ENCODE measurements around the gene BBS10.

DNA sequence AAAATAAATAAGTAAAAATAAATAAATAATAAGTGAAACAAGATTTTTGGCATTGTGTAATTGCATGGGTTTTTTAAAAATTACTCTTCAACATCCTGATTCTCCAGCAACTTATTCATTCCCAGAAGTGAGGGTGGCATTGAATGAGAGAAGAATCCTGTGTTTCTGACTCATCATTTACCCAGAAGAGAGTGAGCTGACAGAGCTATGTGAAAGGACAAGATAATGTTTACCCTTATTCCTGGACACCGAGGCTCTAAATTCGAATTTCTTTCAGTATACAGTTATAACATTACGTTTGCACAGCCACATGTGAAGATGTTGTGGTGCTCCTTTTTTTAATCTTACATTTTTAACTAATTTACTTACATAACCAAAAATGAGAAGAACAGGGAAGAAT lies 36.4 kb downstream of the BBS10 start:
- TF ChIP-seq, protein P1, sequence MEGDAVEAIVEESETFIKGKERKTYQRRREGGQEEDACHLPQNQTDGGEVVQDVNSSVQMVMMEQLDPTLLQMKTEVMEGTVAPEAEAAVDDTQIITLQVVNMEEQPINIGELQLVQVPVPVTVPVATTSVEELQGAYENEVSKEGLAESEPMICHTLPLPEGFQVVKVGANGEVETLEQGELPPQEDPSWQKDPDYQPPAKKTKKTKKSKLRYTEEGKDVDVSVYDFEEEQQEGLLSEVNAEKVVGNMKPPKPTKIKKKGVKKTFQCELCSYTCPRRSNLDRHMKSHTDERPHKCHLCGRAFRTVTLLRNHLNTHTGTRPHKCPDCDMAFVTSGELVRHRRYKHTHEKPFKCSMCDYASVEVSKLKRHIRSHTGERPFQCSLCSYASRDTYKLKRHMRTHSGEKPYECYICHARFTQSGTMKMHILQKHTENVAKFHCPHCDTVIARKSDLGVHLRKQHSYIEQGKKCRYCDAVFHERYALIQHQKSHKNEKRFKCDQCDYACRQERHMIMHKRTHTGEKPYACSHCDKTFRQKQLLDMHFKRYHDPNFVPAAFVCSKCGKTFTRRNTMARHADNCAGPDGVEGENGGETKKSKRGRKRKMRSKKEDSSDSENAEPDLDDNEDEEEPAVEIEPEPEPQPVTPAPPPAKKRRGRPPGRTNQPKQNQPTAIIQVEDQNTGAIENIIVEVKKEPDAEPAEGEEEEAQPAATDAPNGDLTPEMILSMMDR (IDR thresholded peaks at IDR 0.05): no peak
- TF ChIP-seq TEAD1 (CRISPR knock-in tag; IDR thresholded peaks at IDR 0.05): no peak
- no peak for TF ChIP-seq NFATC4 (CRISPR knock-in tag; IDR thresholded peaks at IDR 0.05)
- no peak for TF ChIP-seq NR2C2 (CRISPR knock-in tag; IDR thresholded peaks at IDR 0.05)
- TF ChIP-seq ESRRA (CRISPR knock-in tag; IDR thresholded peaks at IDR 0.05; ENCODE audit: borderline replicate concordance): no peak
- TF ChIP-seq FOXP1 (CRISPR knock-in tag; IDR thresholded peaks at IDR 0.05; ENCODE audit: borderline replicate concordance): no peak
- TF ChIP-seq SMAD3 (CRISPR knock-in tag; IDR thresholded peaks at IDR 0.05; ENCODE audit: borderline replicate concordance): no peak
- TF ChIP-seq, protein P2, sequence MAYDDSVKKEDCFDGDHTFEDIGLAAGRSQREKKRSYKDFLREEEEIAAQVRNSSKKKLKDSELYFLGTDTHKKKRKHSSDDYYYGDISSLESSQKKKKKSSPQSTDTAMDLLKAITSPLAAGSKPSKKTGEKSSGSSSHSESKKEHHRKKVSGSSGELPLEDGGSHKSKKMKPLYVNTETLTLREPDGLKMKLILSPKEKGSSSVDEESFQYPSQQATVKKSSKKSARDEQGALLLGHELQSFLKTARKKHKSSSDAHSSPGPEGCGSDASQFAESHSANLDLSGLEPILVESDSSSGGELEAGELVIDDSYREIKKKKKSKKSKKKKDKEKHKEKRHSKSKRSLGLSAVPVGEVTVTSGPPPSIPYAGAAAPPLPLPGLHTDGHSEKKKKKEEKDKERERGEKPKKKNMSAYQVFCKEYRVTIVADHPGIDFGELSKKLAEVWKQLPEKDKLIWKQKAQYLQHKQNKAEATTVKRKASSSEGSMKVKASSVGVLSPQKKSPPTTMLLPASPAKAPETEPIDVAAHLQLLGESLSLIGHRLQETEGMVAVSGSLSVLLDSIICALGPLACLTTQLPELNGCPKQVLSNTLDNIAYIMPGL (CRISPR knock-in tag; IDR thresholded peaks at IDR 0.05): no peak
- TF ChIP-seq, protein P3, sequence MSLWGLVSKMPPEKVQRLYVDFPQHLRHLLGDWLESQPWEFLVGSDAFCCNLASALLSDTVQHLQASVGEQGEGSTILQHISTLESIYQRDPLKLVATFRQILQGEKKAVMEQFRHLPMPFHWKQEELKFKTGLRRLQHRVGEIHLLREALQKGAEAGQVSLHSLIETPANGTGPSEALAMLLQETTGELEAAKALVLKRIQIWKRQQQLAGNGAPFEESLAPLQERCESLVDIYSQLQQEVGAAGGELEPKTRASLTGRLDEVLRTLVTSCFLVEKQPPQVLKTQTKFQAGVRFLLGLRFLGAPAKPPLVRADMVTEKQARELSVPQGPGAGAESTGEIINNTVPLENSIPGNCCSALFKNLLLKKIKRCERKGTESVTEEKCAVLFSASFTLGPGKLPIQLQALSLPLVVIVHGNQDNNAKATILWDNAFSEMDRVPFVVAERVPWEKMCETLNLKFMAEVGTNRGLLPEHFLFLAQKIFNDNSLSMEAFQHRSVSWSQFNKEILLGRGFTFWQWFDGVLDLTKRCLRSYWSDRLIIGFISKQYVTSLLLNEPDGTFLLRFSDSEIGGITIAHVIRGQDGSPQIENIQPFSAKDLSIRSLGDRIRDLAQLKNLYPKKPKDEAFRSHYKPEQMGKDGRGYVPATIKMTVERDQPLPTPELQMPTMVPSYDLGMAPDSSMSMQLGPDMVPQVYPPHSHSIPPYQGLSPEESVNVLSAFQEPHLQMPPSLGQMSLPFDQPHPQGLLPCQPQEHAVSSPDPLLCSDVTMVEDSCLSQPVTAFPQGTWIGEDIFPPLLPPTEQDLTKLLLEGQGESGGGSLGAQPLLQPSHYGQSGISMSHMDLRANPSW (CRISPR knock-in tag; conservative IDR thresholded peaks at IDR 0.05; ENCODE audit: low read depth): no peak
- TF ChIP-seq, protein P4, sequence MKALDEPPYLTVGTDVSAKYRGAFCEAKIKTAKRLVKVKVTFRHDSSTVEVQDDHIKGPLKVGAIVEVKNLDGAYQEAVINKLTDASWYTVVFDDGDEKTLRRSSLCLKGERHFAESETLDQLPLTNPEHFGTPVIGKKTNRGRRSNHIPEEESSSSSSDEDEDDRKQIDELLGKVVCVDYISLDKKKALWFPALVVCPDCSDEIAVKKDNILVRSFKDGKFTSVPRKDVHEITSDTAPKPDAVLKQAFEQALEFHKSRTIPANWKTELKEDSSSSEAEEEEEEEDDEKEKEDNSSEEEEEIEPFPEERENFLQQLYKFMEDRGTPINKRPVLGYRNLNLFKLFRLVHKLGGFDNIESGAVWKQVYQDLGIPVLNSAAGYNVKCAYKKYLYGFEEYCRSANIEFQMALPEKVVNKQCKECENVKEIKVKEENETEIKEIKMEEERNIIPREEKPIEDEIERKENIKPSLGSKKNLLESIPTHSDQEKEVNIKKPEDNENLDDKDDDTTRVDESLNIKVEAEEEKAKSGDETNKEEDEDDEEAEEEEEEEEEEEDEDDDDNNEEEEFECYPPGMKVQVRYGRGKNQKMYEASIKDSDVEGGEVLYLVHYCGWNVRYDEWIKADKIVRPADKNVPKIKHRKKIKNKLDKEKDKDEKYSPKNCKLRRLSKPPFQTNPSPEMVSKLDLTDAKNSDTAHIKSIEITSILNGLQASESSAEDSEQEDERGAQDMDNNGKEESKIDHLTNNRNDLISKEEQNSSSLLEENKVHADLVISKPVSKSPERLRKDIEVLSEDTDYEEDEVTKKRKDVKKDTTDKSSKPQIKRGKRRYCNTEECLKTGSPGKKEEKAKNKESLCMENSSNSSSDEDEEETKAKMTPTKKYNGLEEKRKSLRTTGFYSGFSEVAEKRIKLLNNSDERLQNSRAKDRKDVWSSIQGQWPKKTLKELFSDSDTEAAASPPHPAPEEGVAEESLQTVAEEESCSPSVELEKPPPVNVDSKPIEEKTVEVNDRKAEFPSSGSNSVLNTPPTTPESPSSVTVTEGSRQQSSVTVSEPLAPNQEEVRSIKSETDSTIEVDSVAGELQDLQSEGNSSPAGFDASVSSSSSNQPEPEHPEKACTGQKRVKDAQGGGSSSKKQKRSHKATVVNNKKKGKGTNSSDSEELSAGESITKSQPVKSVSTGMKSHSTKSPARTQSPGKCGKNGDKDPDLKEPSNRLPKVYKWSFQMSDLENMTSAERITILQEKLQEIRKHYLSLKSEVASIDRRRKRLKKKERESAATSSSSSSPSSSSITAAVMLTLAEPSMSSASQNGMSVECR (CRISPR knock-in tag; IDR thresholded peaks at IDR 0.05; ENCODE audit: borderline replicate concordance): no peak
- no peak for TF ChIP-seq MLX (CRISPR knock-in tag; IDR thresholded peaks at IDR 0.05)
